ENCODE data around the gene S100A7A. TPM values are rescaled to one million over a fixed set of nuclear protein-coding genes. Genes with fewer than 3 reads are reported as not detected.

S100A7A gene
- total and polyA plus RNA-seq, 2 experiments from 2014 or later: not detected

GRCh38 chr1:153389973-153390879 lies 26.1 kb upstream of the S100A7A start:
- peak in 1 of 2 donors; percentile 37 for DNase-seq (ENCODE audit: low read depth in 1 of 2, low spot score in 1 of 2)
- peaks cover 3% of the 10 kb centered on the region for H3K27me3 ChIP-seq
- H3K9me3 ChIP-seq (ENCODE audit: low read depth): no peaks in the 10 kb centered on the region
- H3K27ac ChIP-seq: no peak overlapping the region
- H3K4me3 ChIP-seq: no peak overlapping the region
- no peak for TF ChIP-seq CTCF (IDR thresholded peaks at IDR 0.05; ENCODE audit: low read depth, low read length)
- no peaks in the 10 kb centered on the region for H3K4me1 ChIP-seq (ENCODE audit: low read depth)
- H3K36me3 ChIP-seq: no peaks in the 10 kb centered on the region

- no peaks in the 10 kb centered on the region for H3K9me3 ChIP-seq (ENCODE audit: low read depth)
- H3K27me3 ChIP-seq: peaks cover 3% of the 10 kb centered on the region
- DNase-seq (ENCODE audit: low read depth in 1 of 2, low spot score in 1 of 2): peak; percentile 29 to 38
- H3K4me1 ChIP-seq (ENCODE audit: low read depth): no peaks in the 10 kb centered on the region
- H3K4me3 ChIP-seq: no peak within 1 kb of the TSS
- H3K27ac ChIP-seq: no peak within 1 kb of the TSS
- no peaks in the 10 kb centered on the region for H3K36me3 ChIP-seq
- TF ChIP-seq CTCF (IDR thresholded peaks at IDR 0.05; ENCODE audit: low read depth, low read length): no peak
Measured at GRCh38 chr1:153390938-153391710, 25.2 kb upstream of the S100A7A start, which contains the start of gene S100A8. Gene S100A8, minus strand, starts transcription at chr1:153391073. Its CDS starts 538 bp downstream, at chr1:153390535.

- Histone ChIP-seq H3K9me3 (ENCODE audit: low read depth) (no peaks in the 10 kb centered on the region), H3K36me3 (no peaks in the 10 kb centered on the region), H3K27ac (no peak overlapping the region), H3K4me3 (no peak overlapping the region), H3K4me1 (ENCODE audit: low read depth) (no peaks in the 10 kb centered on the region), H3K27me3 (peaks cover 3% of the 10 kb centered on the region)
- TF ChIP-seq CTCF (IDR thresholded peaks at IDR 0.05; ENCODE audit: low read depth, low read length): no peak
- DNase-seq (ENCODE audit: low read depth in 1 of 2, low spot score in 1 of 2): no peak
Measured at GRCh38 chr1:153392258-153392657, 24.1 kb upstream of the S100A7A start.

- Histone ChIP-seq H3K27ac (no peak overlapping the region), H3K4me3 (no peak overlapping the region), H3K36me3 (no peaks in the 10 kb centered on the region), H3K27me3 (peaks cover 3% of the 10 kb centered on the region), H3K9me3 (ENCODE audit: low read depth) (no peaks in the 10 kb centered on the region), H3K4me1 (ENCODE audit: low read depth) (no peaks in the 10 kb centered on the region)
- no peak for TF ChIP-seq CTCF (IDR thresholded peaks at IDR 0.05; ENCODE audit: low read depth, low read length)
- DNase-seq (ENCODE audit: low read depth in 1 of 2, low spot score in 1 of 2): no peak
Measured at GRCh38 chr1:153392822-153393221, 23.5 kb upstream of the S100A7A start.

- no peaks in the 10 kb centered on the region for H3K36me3 ChIP-seq
- H3K27me3 ChIP-seq: peaks cover 3% of the 10 kb centered on the region
- TF ChIP-seq CTCF (IDR thresholded peaks at IDR 0.05; ENCODE audit: low read depth, low read length): no peak
- H3K9me3 ChIP-seq (ENCODE audit: low read depth): no peaks in the 10 kb centered on the region
- DNase-seq (ENCODE audit: low read depth in 1 of 2, low spot score in 1 of 2): peak in 1 of 2 donors; percentile 12
- no peak overlapping the region for H3K27ac ChIP-seq
- H3K4me3 ChIP-seq: no peak overlapping the region
- no peaks in the 10 kb centered on the region for H3K4me1 ChIP-seq (ENCODE audit: low read depth)
Measured at GRCh38 chr1:153393926-153394325, 22.4 kb upstream of the S100A7A start.
